Dermis microvascular lymphatic vessel endothelial cell (primary cell): ENCODE measurements around the gene FHL5. TPM values are rescaled to one million over a fixed set of nuclear protein-coding genes. Genes with fewer than 3 reads are reported as not detected.

ENCODE experiments used
- total RNA-seq: library from RNA; depleted of rRNA; stranded (reverse); fragments of >200 nt; gene quantifications from 2 replicates; pipeline ENCODE4 v1.2.1, GENCODE V29; 2014

FHL5 gene
- total RNA-seq, 1 donor from 2014 or later = not detected

Other genes starting within 250 kb of the FHL5 start
- 17.1 and 18.7 TPM in 2 replicates for gene UFL1, start 41.3 kb upstream of the FHL5 start, total RNA-seq